Memory B cell (primary cell): ENCODE measurements around the gene OLR1.
"Not testable (repeated sequence)": the region's sequence is repeated elsewhere in the genome, so short reads cannot be mapped to it uniquely, and the experiment has no call there.

Source experiments
- ATAC-seq: fragments of 150-1000 bp; cut with Tn5 transposase; 2 replicates; pipeline ENCODE4 v1.10.0; 2021; ENCODE audit warnings: low read depth, mild to moderate bottlenecking, moderate library complexity
- DNase-seq, 2 donors: peaks; one replicate each; pipeline ENCODE4 v3.0.0; 2022; ENCODE audit warnings: low spot score in 2 of 2
- H3K27ac Mint-ChIP-seq: one replicate; pipeline ENCODE4 v1.8.0; 2022; ENCODE audit warnings: mild to moderate bottlenecking, moderate library complexity, mixed read lengths
- H3K27me3 Mint-ChIP-seq: one replicate; pipeline ENCODE4 v1.8.0; 2022; ENCODE audit warnings: mixed read lengths
- H3K36me3 Mint-ChIP-seq: one replicate; pipeline ENCODE4 v1.8.0; 2022; ENCODE audit warnings: mild to moderate bottlenecking, mixed read lengths
- H3K4me1 Mint-ChIP-seq: one replicate; pipeline ENCODE4 v1.8.0; 2022; ENCODE audit warnings: mixed read lengths
- H3K4me3 Mint-ChIP-seq: one replicate; pipeline ENCODE4 v1.8.0; 2022; ENCODE audit warnings: mild to moderate bottlenecking, moderate library complexity, mixed read lengths
- H3K9me3 Mint-ChIP-seq: one replicate; pipeline ENCODE4 v1.8.0; 2022; ENCODE audit warnings: mixed read lengths

The OLR1 gene

GRCh38 chr12:10207136-10207535, 35.2 kb upstream of the OLR1 start:
- DNase-seq (no peak), ATAC-seq (no peak)
- Mint-ChIP-seq H3K4me3 (no peak overlapping the region), H3K27me3 (peaks cover 15% of the 10 kb centered on the region), H3K4me1 (peaks cover under 1% of the 10 kb centered on the region), H3K36me3 (no peaks in the 10 kb centered on the region), H3K9me3 (no peaks in the 10 kb centered on the region), H3K27ac (no peak overlapping the region)

- no peak for ATAC-seq
Measured at GRCh38 chr12:10205220-10205807, 33.4 kb upstream of the OLR1 start.

GRCh38 chr12:10204495-10204894, 32.6 kb upstream of the OLR1 start:
- ATAC-seq: peak; percentile 48
- H3K9me3 Mint-ChIP-seq, H3K36me3 Mint-ChIP-seq, H3K4me3 Mint-ChIP-seq, H3K4me1 Mint-ChIP-seq, DNase-seq, H3K27ac Mint-ChIP-seq: not testable (repeated sequence)
- H3K27me3 Mint-ChIP-seq: peaks cover 19% of the 10 kb centered on the region

More at GRCh38 chr12:10205220-10205807, 33.4 kb upstream of the OLR1 start:
- DNase-seq: no peak
- no peaks in the 10 kb centered on the region for H3K9me3 Mint-ChIP-seq
- H3K27ac Mint-ChIP-seq: no peak overlapping the region
- H3K4me1 Mint-ChIP-seq: no peaks in the 10 kb centered on the region
- H3K4me3 Mint-ChIP-seq: no peak overlapping the region
- H3K36me3 Mint-ChIP-seq: no peaks in the 10 kb centered on the region
- peaks cover 14% of the 10 kb centered on the region for H3K27me3 Mint-ChIP-seq

- no peaks in the 10 kb centered on the region for H3K36me3 Mint-ChIP-seq
- H3K4me1 Mint-ChIP-seq: peaks cover 11% of the 10 kb centered on the region
- DNase-seq: no peak
- H3K27ac Mint-ChIP-seq: no peak overlapping the region
- peaks cover 26% of the 10 kb centered on the region for H3K27me3 Mint-ChIP-seq
- no peak overlapping the region for H3K4me3 Mint-ChIP-seq
- no peaks in the 10 kb centered on the region for H3K9me3 Mint-ChIP-seq
- no peak for ATAC-seq
Measured at GRCh38 chr12:10197879-10198278, 25.9 kb upstream of the OLR1 start.

GRCh38 chr12:10196210-10196609, 24.3 kb upstream of the OLR1 start:
- H3K36me3 Mint-ChIP-seq: no peaks in the 10 kb centered on the region
- no peak overlapping the region for H3K4me3 Mint-ChIP-seq
- no peaks in the 10 kb centered on the region for H3K9me3 Mint-ChIP-seq
- DNase-seq: peak in 1 of 2 donors; percentile 14
- H3K27me3 Mint-ChIP-seq: peaks cover 29% of the 10 kb centered on the region
- H3K27ac Mint-ChIP-seq: no peak overlapping the region
- peaks cover 11% of the 10 kb centered on the region for H3K4me1 Mint-ChIP-seq
- ATAC-seq: peak; percentile 98

- DNase-seq (no peak), ATAC-seq (no peak)
- Mint-ChIP-seq H3K27ac (no peak overlapping the region), H3K4me3 (no peak overlapping the region), H3K36me3 (no peaks in the 10 kb centered on the region), H3K9me3 (no peaks in the 10 kb centered on the region), H3K4me1 (peaks cover 16% of the 10 kb centered on the region), H3K27me3 (peaks cover 29% of the 10 kb centered on the region)
Measured at GRCh38 chr12:10194160-10194670, 22.3 kb upstream of the OLR1 start.

- Mint-ChIP-seq H3K4me3 (no peak overlapping the region), H3K4me1 (peaks cover 16% of the 10 kb centered on the region), H3K27me3 (peaks cover 24% of the 10 kb centered on the region), H3K27ac (no peak overlapping the region), H3K36me3 (no peaks in the 10 kb centered on the region), H3K9me3 (no peaks in the 10 kb centered on the region)
- ATAC-seq (no peak), DNase-seq (no peak)
Measured at GRCh38 chr12:10191865-10192264, 19.9 kb upstream of the OLR1 start.

GRCh38 chr12:10190558-10191388, 18.8 kb upstream of the OLR1 start:
- Mint-ChIP-seq H3K27ac (no peak overlapping the region), H3K4me3 (no peak overlapping the region), H3K4me1 (peaks cover 12% of the 10 kb centered on the region), H3K9me3 (no peaks in the 10 kb centered on the region), H3K36me3 (no peaks in the 10 kb centered on the region), H3K27me3 (peaks cover 26% of the 10 kb centered on the region)
- ATAC-seq (peak; percentile 89), DNase-seq (peak; percentile 36 to 39)

- Mint-ChIP-seq H3K4me3 (no peak overlapping the region), H3K4me1 (peaks cover 7% of the 10 kb centered on the region), H3K27ac (no peak overlapping the region), H3K9me3 (no peaks in the 10 kb centered on the region), H3K27me3 (peaks cover 24% of the 10 kb centered on the region), H3K36me3 (no peaks in the 10 kb centered on the region)
- DNase-seq (no peak), ATAC-seq (no peak)
Measured at GRCh38 chr12:10189653-10190052, 17.7 kb upstream of the OLR1 start.

GRCh38 chr12:10186958-10187357, 15.0 kb upstream of the OLR1 start:
- not testable (repeated sequence) for H3K4me1 Mint-ChIP-seq, ATAC-seq, H3K36me3 Mint-ChIP-seq, DNase-seq, H3K4me3 Mint-ChIP-seq, H3K9me3 Mint-ChIP-seq, H3K27ac Mint-ChIP-seq
- peaks cover 16% of the 10 kb centered on the region for H3K27me3 Mint-ChIP-seq

- no peaks in the 10 kb centered on the region for H3K9me3 Mint-ChIP-seq
- peaks cover 16% of the 10 kb centered on the region for H3K27me3 Mint-ChIP-seq
- no peaks in the 10 kb centered on the region for H3K36me3 Mint-ChIP-seq
- DNase-seq: no peak
- peak; percentile 77 for ATAC-seq
- no peak overlapping the region for H3K27ac Mint-ChIP-seq
- no peak overlapping the region for H3K4me3 Mint-ChIP-seq
- peaks cover 7% of the 10 kb centered on the region for H3K4me1 Mint-ChIP-seq
Measured at GRCh38 chr12:10186299-10186698, 14.4 kb upstream of the OLR1 start.

- Mint-ChIP-seq H3K4me1 (peaks cover 2% of the 10 kb centered on the region), H3K27ac (no peak overlapping the region), H3K4me3 (no peak overlapping the region), H3K36me3 (no peaks in the 10 kb centered on the region), H3K9me3 (no peaks in the 10 kb centered on the region), H3K27me3 (peaks cover 11% of the 10 kb centered on the region)
- no peak for ATAC-seq
- no peak for DNase-seq
Measured at GRCh38 chr12:10184261-10184843, 12.4 kb upstream of the OLR1 start.

GRCh38 chr12:10182354-10183049, 10.6 kb upstream of the OLR1 start:
- no peaks in the 10 kb centered on the region for H3K36me3 Mint-ChIP-seq
- H3K9me3 Mint-ChIP-seq: no peaks in the 10 kb centered on the region
- DNase-seq (no peak), ATAC-seq (no peak)
- H3K4me3 Mint-ChIP-seq: no peak overlapping the region
- H3K4me1 Mint-ChIP-seq: peaks cover 2% of the 10 kb centered on the region
- H3K27me3 Mint-ChIP-seq: peaks cover 14% of the 10 kb centered on the region
- H3K27ac Mint-ChIP-seq: no peak overlapping the region

GRCh38 chr12:10179776-10180181, 7.8 kb upstream of the OLR1 start:
- no peaks in the 10 kb centered on the region for H3K4me1 Mint-ChIP-seq
- peaks cover 16% of the 10 kb centered on the region for H3K27me3 Mint-ChIP-seq
- no peak for DNase-seq

More at GRCh38 chr12:10179776-10180181, 7.8 kb upstream of the OLR1 start:
- H3K36me3 Mint-ChIP-seq: no peaks in the 10 kb centered on the region
- H3K9me3 Mint-ChIP-seq: no peaks in the 10 kb centered on the region
- ATAC-seq: no peak
- no peak overlapping the region for H3K4me3 Mint-ChIP-seq
- H3K27ac Mint-ChIP-seq: no peak overlapping the region
